Measurements from ENCODE around the gene ETV6.

The ETV6 gene

GRCh38 chr12:11877102-11877826, 227.8 kb downstream of the ETV6 start:
- no peaks in the 10 kb centered on the region for H3K27me3 ChIP-seq (ENCODE audit: insufficient read depth, low read length, poor library complexity, severe bottlenecking)
- peaks cover 71% of the 10 kb centered on the region; the same call in 1 of the 2 replicates for H3K36me3 ChIP-seq (ENCODE audit: insufficient read depth, low read length)
- peak overlapping the region; percentile 55 for H3K4me2 ChIP-seq (ENCODE audit: low read depth, low read length, poor library complexity, severe bottlenecking)
- H4K20me1 ChIP-seq (ENCODE audit: insufficient read depth, low read length, poor library complexity, severe bottlenecking): no peaks in the 10 kb centered on the region
- H3K9me2 ChIP-seq (replicated peaks; ENCODE audit: low read depth, low read length): no peaks in the 10 kb centered on the region
- H3F3A ChIP-seq (ENCODE audit: low read depth): 0 out of 2 replicates have a peak, but pooled peaks cover 6% of the 10 kb centered on the region
- peak overlapping the region; percentile 65 for H3K9ac ChIP-seq (ENCODE audit: low read depth, low read length, poor library complexity, severe bottlenecking)
- H3K79me2 ChIP-seq (ENCODE audit: insufficient read depth, low read length): peaks cover 48% of the 10 kb centered on the region
- no peak overlapping the region for H3K4me3 ChIP-seq (ENCODE audit: low read length, poor library complexity, severe bottlenecking)
- no peaks in the 10 kb centered on the region for H3K9me3 ChIP-seq (ENCODE audit: insufficient read depth, low read depth, low read length)
- no peak overlapping the region for H2AFZ ChIP-seq (ENCODE audit: low read length)
- TF ChIP-seq EZH2phosphoT487 (IDR thresholded peaks at IDR 0.05; ENCODE audit: borderline replicate concordance): no peak
- no peak for TF ChIP-seq CTCF (conservative IDR thresholded peaks at IDR 0.05; ENCODE audit: low read length)
- H3K4me1 ChIP-seq (ENCODE audit: insufficient read depth, low read length, poor library complexity, severe bottlenecking): peaks cover 42% of the 10 kb centered on the region

- Histone ChIP-seq H3K4me1 (ENCODE audit: insufficient read depth, low read length, poor library complexity, severe bottlenecking) (peaks cover 42% of the 10 kb centered on the region), H2AFZ (ENCODE audit: low read length) (no peak overlapping the region), H3K9me2 (replicated peaks; ENCODE audit: low read depth, low read length) (no peaks in the 10 kb centered on the region), H4K20me1 (ENCODE audit: insufficient read depth, low read length, poor library complexity, severe bottlenecking) (no peaks in the 10 kb centered on the region), H3K9me3 (ENCODE audit: insufficient read depth, low read depth, low read length) (no peaks in the 10 kb centered on the region), H3K4me2 (ENCODE audit: low read depth, low read length, poor library complexity, severe bottlenecking) (peak overlapping the region; percentile 55), H3K4me3 (ENCODE audit: low read length, poor library complexity, severe bottlenecking) (no peak overlapping the region), H3K9ac (ENCODE audit: low read depth, low read length, poor library complexity, severe bottlenecking) (peak overlapping the region; percentile 65), H3K27me3 (ENCODE audit: insufficient read depth, low read length, poor library complexity, severe bottlenecking) (no peaks in the 10 kb centered on the region), H3K36me3 (ENCODE audit: insufficient read depth, low read length) (peaks cover 72% of the 10 kb centered on the region; the same call in 1 of the 2 replicates), H3F3A (ENCODE audit: low read depth) (0 out of 2 replicates have a peak, but pooled peaks cover 6% of the 10 kb centered on the region), H3K79me2 (ENCODE audit: insufficient read depth, low read length) (peaks cover 48% of the 10 kb centered on the region)
- TF ChIP-seq EZH2phosphoT487 (IDR thresholded peaks at IDR 0.05; ENCODE audit: borderline replicate concordance) (no peak), CTCF (conservative IDR thresholded peaks at IDR 0.05; ENCODE audit: low read length) (no peak)
Observed at GRCh38 chr12:11877869-11878780, 228.7 kb downstream of the ETV6 start.

GRCh38 chr12:11879306-11879705, 229.8 kb downstream of the ETV6 start:
- TF ChIP-seq EZH2phosphoT487 (IDR thresholded peaks at IDR 0.05; ENCODE audit: borderline replicate concordance) (no peak), CTCF (conservative IDR thresholded peaks at IDR 0.05; ENCODE audit: low read length) (no peak)
- Histone ChIP-seq H3K9me2 (replicated peaks; ENCODE audit: low read depth, low read length) (no peaks in the 10 kb centered on the region), H3K9me3 (ENCODE audit: insufficient read depth, low read depth, low read length) (no peaks in the 10 kb centered on the region), H3F3A (ENCODE audit: low read depth) (0 out of 2 replicates have a peak, but pooled peaks cover 6% of the 10 kb centered on the region), H3K27me3 (ENCODE audit: insufficient read depth, low read length, poor library complexity, severe bottlenecking) (no peaks in the 10 kb centered on the region), H3K79me2 (ENCODE audit: insufficient read depth, low read length) (peaks cover 43% of the 10 kb centered on the region), H3K4me2 (ENCODE audit: low read depth, low read length, poor library complexity, severe bottlenecking) (no peak overlapping the region), H3K9ac (ENCODE audit: low read depth, low read length, poor library complexity, severe bottlenecking) (no peak overlapping the region), H4K20me1 (ENCODE audit: insufficient read depth, low read length, poor library complexity, severe bottlenecking) (no peaks in the 10 kb centered on the region), H2AFZ (ENCODE audit: low read length) (no peak overlapping the region), H3K36me3 (ENCODE audit: insufficient read depth, low read length) (peaks cover 73% of the 10 kb centered on the region; the same call in 1 of the 2 replicates), H3K4me1 (ENCODE audit: insufficient read depth, low read length, poor library complexity, severe bottlenecking) (peaks cover 42% of the 10 kb centered on the region), H3K4me3 (ENCODE audit: low read length, poor library complexity, severe bottlenecking) (no peak overlapping the region)
